Adrenal gland (tissue), 5 donors: ENCODE data around the gene CTNND2.

Experiments used
- POLR2A ChIP-seq, 2 donors: fragments of 450-650 bp; IDR thresholded peaks; one replicate each; pipeline ENCODE4 v1.6.1; 2017; ENCODE audit warnings: antibody characterized with exemption in 2 of 2, mild to moderate bottlenecking in 2 of 2, moderate library complexity in 1 of 2
- TF ChIP-seq, protein P1 (sequence below), 6 experiments: fragments of 450-650 bp in 4 of 6; fragments of 200-600 bp in 2 of 6; sonication (generic) in 1 of 6; IDR thresholded peaks; 1 replicate in 5 of 6; 2 replicates in 1 of 6; pipeline versions ENCODE4 v1.5.1 to v1.8.0; 2016 to 2021; ENCODE audit warnings: antibody characterized with exemption in 6 of 6, mild to moderate bottlenecking in 2 of 6, moderate library complexity in 1 of 6
- donor health status: DM: no; HTN: no; CAD: no.

DNA sequence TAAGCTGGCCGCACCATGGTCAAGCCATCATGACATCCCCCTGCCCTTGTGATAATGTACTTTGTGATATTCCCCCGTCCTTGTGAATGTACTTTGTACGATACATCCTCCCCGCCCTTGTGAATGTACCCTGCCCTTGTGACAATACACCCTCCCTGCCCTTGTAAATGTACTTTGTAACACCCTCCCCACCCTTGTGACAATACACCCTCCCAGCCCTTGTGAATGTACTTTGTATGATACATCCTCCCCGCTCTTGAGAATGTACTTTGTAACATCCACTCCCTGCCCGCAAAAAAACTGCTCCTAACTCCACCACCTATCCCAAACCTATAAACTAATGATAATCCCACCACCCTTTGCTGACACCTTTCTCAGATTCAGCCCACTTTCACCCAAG is 313.8 kb downstream of the CTNND2 start:
- TF ChIP-seq, protein P1, sequence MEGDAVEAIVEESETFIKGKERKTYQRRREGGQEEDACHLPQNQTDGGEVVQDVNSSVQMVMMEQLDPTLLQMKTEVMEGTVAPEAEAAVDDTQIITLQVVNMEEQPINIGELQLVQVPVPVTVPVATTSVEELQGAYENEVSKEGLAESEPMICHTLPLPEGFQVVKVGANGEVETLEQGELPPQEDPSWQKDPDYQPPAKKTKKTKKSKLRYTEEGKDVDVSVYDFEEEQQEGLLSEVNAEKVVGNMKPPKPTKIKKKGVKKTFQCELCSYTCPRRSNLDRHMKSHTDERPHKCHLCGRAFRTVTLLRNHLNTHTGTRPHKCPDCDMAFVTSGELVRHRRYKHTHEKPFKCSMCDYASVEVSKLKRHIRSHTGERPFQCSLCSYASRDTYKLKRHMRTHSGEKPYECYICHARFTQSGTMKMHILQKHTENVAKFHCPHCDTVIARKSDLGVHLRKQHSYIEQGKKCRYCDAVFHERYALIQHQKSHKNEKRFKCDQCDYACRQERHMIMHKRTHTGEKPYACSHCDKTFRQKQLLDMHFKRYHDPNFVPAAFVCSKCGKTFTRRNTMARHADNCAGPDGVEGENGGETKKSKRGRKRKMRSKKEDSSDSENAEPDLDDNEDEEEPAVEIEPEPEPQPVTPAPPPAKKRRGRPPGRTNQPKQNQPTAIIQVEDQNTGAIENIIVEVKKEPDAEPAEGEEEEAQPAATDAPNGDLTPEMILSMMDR (IDR thresholded peaks at IDR 0.05): no peak
- no peak for TF ChIP-seq POLR2A (IDR thresholded peaks at IDR 0.05)
